Right renal pelvis (tissue), 4 donors: ENCODE measurements around the gene SSC5D. TPM values are rescaled to one million over a fixed set of nuclear protein-coding genes. Genes with fewer than 3 reads are reported as not detected.
"Not testable (repeated sequence)": the region's sequence is repeated elsewhere in the genome, so short reads cannot be mapped to it uniquely, and the experiment has no call there.

Source experiments
- DNase-seq, 4 donors: peaks; one replicate each; pipeline ENCODE4 v3.0.0-alpha.2; 2013; ENCODE audit warnings: low read depth in 4 of 4, low spot score in 3 of 4, missing footprints in 1 of 4
- polyA plus RNA-seq, 4 donors: library from polyadenylated mRNA; unstranded; fragments of 120-200 nt; gene quantifications; one replicate each; pipeline ENCODE4 v1.2.1, GENCODE V29; 2013; ENCODE audit not compliant: insufficient read length in 4 of 4

SSC5D gene
- polyA plus RNA-seq, 4 donors, result 1.6 to 2.9 (median 2.3) TPM

GRCh38 chr19:55486043-55486970 lies 1.9 kb upstream of the SSC5D start:
- DNase-seq, result no peak

DNA sequence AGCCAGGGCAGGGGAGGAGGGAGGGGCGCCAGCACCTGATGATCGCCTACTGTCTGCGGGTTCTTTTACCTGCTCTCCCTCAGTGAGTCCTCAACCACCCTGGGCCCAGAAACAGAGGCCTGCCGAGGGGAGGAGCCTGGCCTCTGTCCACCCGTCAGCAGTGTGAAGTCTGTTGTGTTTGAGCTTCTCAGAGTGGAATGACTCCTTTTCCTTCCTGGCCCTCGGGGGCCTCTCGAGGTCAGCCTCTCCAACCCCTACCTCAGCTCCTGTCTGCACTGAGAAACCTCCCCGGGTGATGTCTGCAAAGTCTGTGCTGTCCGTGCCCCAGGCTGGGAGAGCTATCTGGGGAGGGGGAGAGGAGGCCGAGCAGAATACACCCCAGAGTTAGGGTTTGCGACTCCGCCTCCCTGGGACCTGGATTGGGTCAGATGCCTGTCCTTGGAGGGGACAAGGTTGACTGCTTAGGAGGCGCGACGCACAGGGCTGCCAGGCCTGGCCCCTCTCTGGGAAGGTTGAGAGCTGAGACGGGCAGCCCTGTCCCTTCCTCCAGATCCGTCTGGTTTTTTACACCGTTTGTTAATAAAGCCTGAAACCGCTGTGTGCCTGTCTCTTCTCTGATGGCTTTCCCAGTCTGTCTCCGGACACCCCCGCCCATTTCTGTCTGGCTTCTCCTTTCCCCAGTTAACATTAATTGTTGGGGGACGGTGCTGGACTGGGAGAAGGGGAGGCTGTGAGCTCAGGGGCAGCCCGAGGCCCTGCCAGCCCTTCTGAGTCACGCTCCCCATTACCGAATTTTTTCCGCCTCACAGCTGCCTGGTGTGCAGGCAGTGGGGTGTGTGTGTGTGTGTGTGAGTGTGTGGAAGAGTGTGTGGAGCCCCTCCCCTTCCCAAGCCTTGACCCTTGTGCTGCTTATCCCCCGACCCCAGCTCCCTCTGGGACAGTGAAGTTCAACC lies 989 bp upstream of the SSC5D start:
- DNase-seq, result no peak

GRCh38 chr19:55488986-55489710 lies 912 bp downstream of the SSC5D start:
- no peak for DNase-seq

GRCh38 chr19:55489711-55490477 lies 1.7 kb downstream of the SSC5D start:
- DNase-seq, result no peak

GRCh38 chr19:55490478-55491432 lies 2.5 kb downstream of the SSC5D start:
- DNase-seq, result no peak

GRCh38 chr19:55491546-55492360 lies 3.5 kb downstream of the SSC5D start:
- DNase-seq, result no peak

GRCh38 chr19:55492362-55492944 lies 4.2 kb downstream of the SSC5D start:
- no peak for DNase-seq

GRCh38 chr19:55493052-55493644 lies 4.9 kb downstream of the SSC5D start:
- no peak for DNase-seq

DNA sequence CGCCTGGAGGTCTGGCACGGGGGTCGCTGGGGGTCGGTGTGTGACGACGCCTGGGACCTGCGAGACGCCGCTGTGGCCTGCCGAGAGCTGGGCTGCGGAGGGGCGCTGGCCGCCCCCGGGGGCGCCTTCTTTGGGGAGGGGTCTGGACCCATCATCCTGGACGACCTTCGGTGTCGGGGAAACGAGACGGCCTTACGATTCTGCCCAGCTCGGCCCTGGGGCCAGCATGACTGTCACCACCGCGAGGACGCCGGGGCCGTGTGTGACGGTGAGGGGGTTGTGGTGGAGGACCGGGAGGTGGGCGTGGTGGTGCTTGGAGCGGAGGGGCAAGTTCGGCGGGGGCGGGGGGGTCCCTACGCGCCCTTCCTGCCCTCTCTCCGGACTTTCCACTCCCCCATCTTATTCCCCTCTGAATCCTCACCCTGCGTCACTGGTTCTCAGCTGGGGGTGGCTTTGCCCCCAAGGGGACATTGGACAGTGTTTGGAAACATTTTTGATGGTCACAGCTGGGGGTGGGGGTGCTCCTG lies 5.5 kb downstream of the SSC5D start:
- no peak for DNase-seq

GRCh38 chr19:55494172-55494761 lies 6.0 kb downstream of the SSC5D start:
- DNase-seq, result no peak

DNA sequence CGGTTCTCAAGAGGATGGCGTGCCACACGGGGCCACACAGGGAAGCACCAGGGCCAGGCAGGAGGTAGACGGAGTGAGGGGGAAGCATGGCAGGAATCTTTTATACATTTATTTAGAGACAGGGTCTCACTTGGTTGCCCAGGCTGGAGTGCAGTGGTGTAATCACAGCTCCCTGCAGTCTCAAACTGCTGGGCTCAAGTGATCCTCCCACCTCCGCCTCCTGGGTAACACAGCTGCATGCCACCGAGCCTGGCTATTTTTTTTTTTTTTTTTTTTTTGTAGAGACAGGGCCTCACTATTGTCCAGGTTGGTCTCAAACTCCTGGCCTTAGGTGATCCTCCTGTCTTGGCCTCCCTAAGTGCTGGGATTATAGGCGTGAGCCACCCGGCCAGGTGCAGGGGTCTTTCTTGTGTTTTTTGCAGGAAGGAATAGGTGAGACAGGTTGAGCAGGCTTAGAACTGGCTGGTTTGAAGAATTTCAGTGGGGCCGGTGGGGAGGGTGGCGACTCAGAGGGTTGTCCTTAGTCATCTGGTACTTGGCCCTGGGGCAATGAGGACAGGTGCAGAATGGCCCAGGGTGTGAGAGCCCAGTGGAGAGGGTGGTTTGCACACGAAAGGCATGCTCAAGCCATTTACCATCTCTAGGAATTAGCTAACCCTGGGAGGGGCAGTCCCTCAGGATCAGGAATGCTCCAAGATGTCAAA lies 7.6 kb downstream of the SSC5D start:
- no peak for DNase-seq

- DNase-seq, result not testable (repeated sequence)
These were observed 8.6 kb downstream of the SSC5D start for GRCh38 chr19:55496820-55497219.

DNA sequence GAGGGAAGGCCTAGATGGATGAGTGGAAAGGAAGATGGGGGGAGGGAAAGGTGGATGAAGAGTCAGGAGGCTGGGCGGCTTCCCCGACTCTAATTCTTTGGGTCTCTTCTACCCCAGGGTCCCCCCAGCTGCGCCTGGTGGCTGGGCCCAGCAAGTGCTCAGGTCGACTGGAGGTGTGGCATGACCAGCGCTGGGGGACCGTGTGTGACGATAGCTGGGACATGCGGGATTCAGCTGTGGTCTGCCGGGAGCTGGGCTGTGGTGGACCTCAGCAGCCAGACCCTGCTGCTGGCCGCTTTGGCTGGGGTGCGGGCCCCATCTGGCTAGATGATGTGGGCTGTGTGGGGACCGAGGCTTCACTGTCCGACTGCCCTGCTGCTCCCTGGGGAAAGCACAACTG lies 9.5 kb downstream of the SSC5D start:
- no peak for DNase-seq

GRCh38 chr19:55498246-55498840 lies 10.1 kb downstream of the SSC5D start:
- DNase-seq, result no peak

GRCh38 chr19:55500368-55500952 lies 12.2 kb downstream of the SSC5D start:
- DNase-seq, result no peak
